ENCODE results near the gene PARP3. TPM values are rescaled to one million over a fixed set of nuclear protein-coding genes. Genes with fewer than 3 reads are reported as not detected.
A peak's percentile ranks its signal among the peaks of the same experiment; 100 is the strongest.

The PARP3 gene
- total RNA-seq, 1 donor from 2014 or later, result 13.4 TPM

- H3K9me3 Mint-ChIP-seq, result no peaks in the 10 kb centered on the region
- H3K27me3 Mint-ChIP-seq (ENCODE audit: insufficient read depth), result no peaks in the 10 kb centered on the region
- intact Hi-C loops (cut with micrococcal nuclease), result no loop called here
- no peak for DNase-seq (ENCODE audit: low spot score)
- peak overlapping the region; percentile 83 for H3K4me3 Mint-ChIP-seq
- H3K4me1 Mint-ChIP-seq (ENCODE audit: low read depth), result peaks cover 12% of the 10 kb centered on the region
- peaks cover 7% of the 10 kb centered on the region for H3K36me3 Mint-ChIP-seq (ENCODE audit: low read depth)
- H3K27ac Mint-ChIP-seq, result peak overlapping the region; percentile 52
Observed at GRCh38 chr3:51968883-51969678, 26.9 kb downstream of the PARP3 start.

- Mint-ChIP-seq H3K27ac (no peak overlapping the region), H3K9me3 (no peaks in the 10 kb centered on the region), H3K4me3 (no peak overlapping the region), H3K36me3 (ENCODE audit: low read depth) (peaks cover 7% of the 10 kb centered on the region), H3K4me1 (ENCODE audit: low read depth) (peaks cover 15% of the 10 kb centered on the region), H3K27me3 (ENCODE audit: insufficient read depth) (no peaks in the 10 kb centered on the region)
- intact Hi-C loops (cut with micrococcal nuclease), result loop anchor here (10.0 kb wide), 2 partner anchors 565 to 575 kb away; partner anchors contain the start of genes NT5DC2, RBM15B and UQCC5
- DNase-seq (ENCODE audit: low spot score), result no peak
Observed at GRCh38 chr3:51969841-51970240, 27.7 kb downstream of the PARP3 start.

- Mint-ChIP-seq H3K27ac (no peak overlapping the region), H3K9me3 (no peaks in the 10 kb centered on the region), H3K36me3 (ENCODE audit: low read depth) (peaks cover 7% of the 10 kb centered on the region), H3K4me3 (no peak overlapping the region), H3K27me3 (ENCODE audit: insufficient read depth) (no peaks in the 10 kb centered on the region), H3K4me1 (ENCODE audit: low read depth) (peaks cover 22% of the 10 kb centered on the region)
- intact Hi-C loops (cut with micrococcal nuclease), result loop anchor here (10.0 kb wide), 2 partner anchors 564 to 576 kb away; partner anchors contain the start of genes NT5DC2, RBM15B and UQCC5
- no peak for DNase-seq (ENCODE audit: low spot score)
Observed at GRCh38 chr3:51970606-51971300, 28.6 kb downstream of the PARP3 start.

- no peak overlapping the region for H3K27ac Mint-ChIP-seq
- peak overlapping the region; percentile 26 for H3K4me3 Mint-ChIP-seq
- DNase-seq (ENCODE audit: low spot score), result no peak
- intact Hi-C loops (cut with micrococcal nuclease), result loop anchor here (10.0 kb wide), 2 partner anchors 563 to 577 kb away; partner anchors contain the start of genes NT5DC2, RBM15B and UQCC5
- peaks cover 22% of the 10 kb centered on the region for H3K4me1 Mint-ChIP-seq (ENCODE audit: low read depth)
- H3K36me3 Mint-ChIP-seq (ENCODE audit: low read depth), result peaks cover 7% of the 10 kb centered on the region
- no peaks in the 10 kb centered on the region for H3K27me3 Mint-ChIP-seq (ENCODE audit: insufficient read depth)
- no peaks in the 10 kb centered on the region for H3K9me3 Mint-ChIP-seq
Observed at GRCh38 chr3:51971350-51971749, 29.2 kb downstream of the PARP3 start.

- Mint-ChIP-seq H3K27me3 (ENCODE audit: insufficient read depth) (no peaks in the 10 kb centered on the region), H3K4me1 (ENCODE audit: low read depth) (peaks cover 24% of the 10 kb centered on the region), H3K4me3 (peak overlapping the region; percentile 87), H3K36me3 (ENCODE audit: low read depth) (peaks cover 2% of the 10 kb centered on the region), H3K27ac (peak overlapping the region; percentile 90), H3K9me3 (no peaks in the 10 kb centered on the region)
- no peak for DNase-seq (ENCODE audit: low spot score)
- intact Hi-C loops (cut with micrococcal nuclease), result loop anchor here (1.0 to 10.0 kb wide), 5 partner anchors 21 to 580 kb away; partner anchors contain the start of genes DUSP7, NT5DC2, PARP3 and RBM15B
Observed at GRCh38 chr3:51974277-51974962, 32.3 kb downstream of the PARP3 start.

- no peaks in the 10 kb centered on the region for H3K27me3 Mint-ChIP-seq (ENCODE audit: insufficient read depth)
- H3K9me3 Mint-ChIP-seq, result no peaks in the 10 kb centered on the region
- peak within 1 kb of the TSS; percentile 90 for H3K27ac Mint-ChIP-seq
- peak within 1 kb of the TSS; percentile 87 for H3K4me3 Mint-ChIP-seq
- H3K4me1 Mint-ChIP-seq (ENCODE audit: low read depth), result peaks cover 24% of the 10 kb centered on the region
- intact Hi-C loops (cut with micrococcal nuclease), result loop anchor here (1.0 to 10.0 kb wide), 6 partner anchors 8 to 580 kb away; partner anchors contain the start of genes ACY1, DUSP7, NT5DC2 and PARP3
- peak; percentile 72 for DNase-seq (ENCODE audit: low spot score)
- peaks cover 2% of the 10 kb centered on the region for H3K36me3 Mint-ChIP-seq (ENCODE audit: low read depth)
Observed at GRCh38 chr3:51974963-51975851, 33.0 kb downstream of the PARP3 start, which contains the start of gene ABHD14A. Gene ABHD14A, plus strand, starts transcription at chr3:51975064. Its CDS starts 72 bp downstream, at chr3:51975136.

- Mint-ChIP-seq H3K4me1 (ENCODE audit: low read depth) (peaks cover 26% of the 10 kb centered on the region), H3K27ac (no peak overlapping the region), H3K27me3 (ENCODE audit: insufficient read depth) (no peaks in the 10 kb centered on the region), H3K36me3 (ENCODE audit: low read depth) (no peaks in the 10 kb centered on the region), H3K4me3 (peak overlapping the region; percentile 87), H3K9me3 (no peaks in the 10 kb centered on the region)
- intact Hi-C loops (cut with micrococcal nuclease), result loop anchor here (1.0 to 10.0 kb wide), 4 partner anchors 7 to 581 kb away; partner anchors contain the start of genes ACY1, DUSP7, NT5DC2 and RBM15B
- DNase-seq (ENCODE audit: low spot score), result no peak
Observed at GRCh38 chr3:51975852-51976549, 33.8 kb downstream of the PARP3 start.

GRCh38 chr3:51977446-51978142, 35.4 kb downstream of the PARP3 start:
- peaks cover 36% of the 10 kb centered on the region for H3K4me1 Mint-ChIP-seq (ENCODE audit: low read depth)
- no peaks in the 10 kb centered on the region for H3K27me3 Mint-ChIP-seq (ENCODE audit: insufficient read depth)
- DNase-seq (ENCODE audit: low spot score), result no peak
- intact Hi-C loops (cut with micrococcal nuclease), result loop anchor here (10.0 kb wide), 2 partner anchors 557 to 583 kb away; partner anchors contain the start of genes NT5DC2, RBM15B and UQCC5
- H3K4me3 Mint-ChIP-seq, result peak overlapping the region; percentile 43
- H3K9me3 Mint-ChIP-seq, result no peaks in the 10 kb centered on the region
- peak overlapping the region; percentile 3 for H3K27ac Mint-ChIP-seq
- H3K36me3 Mint-ChIP-seq (ENCODE audit: low read depth), result peaks cover 6% of the 10 kb centered on the region

- Mint-ChIP-seq H3K4me1 (ENCODE audit: low read depth) (peaks cover 39% of the 10 kb centered on the region), H3K27me3 (ENCODE audit: insufficient read depth) (no peaks in the 10 kb centered on the region), H3K9me3 (no peaks in the 10 kb centered on the region), H3K27ac (no peak overlapping the region), H3K36me3 (ENCODE audit: low read depth) (peaks cover 6% of the 10 kb centered on the region), H3K4me3 (no peak overlapping the region)
- intact Hi-C loops (cut with micrococcal nuclease), result loop anchor here (10.0 kb wide), 2 partner anchors 557 to 583 kb away; partner anchors contain the start of genes NT5DC2, RBM15B and UQCC5
- DNase-seq (ENCODE audit: low spot score), result no peak
Observed at GRCh38 chr3:51978143-51978502, 36.0 kb downstream of the PARP3 start.

- intact Hi-C loops (cut with micrococcal nuclease), result loop anchor here (5.0 to 10.0 kb wide), 2 partner anchors 307 to 705 kb away; partner anchors contain the start of genes GLYCTK, GNL3 and PBRM1
- no peak for DNase-seq (ENCODE audit: low spot score)
- Mint-ChIP-seq H3K9me3 (no peaks in the 10 kb centered on the region), H3K4me1 (ENCODE audit: low read depth) (peaks cover 42% of the 10 kb centered on the region), H3K36me3 (ENCODE audit: low read depth) (peaks cover 6% of the 10 kb centered on the region), H3K27ac (no peak overlapping the region), H3K4me3 (no peak overlapping the region), H3K27me3 (ENCODE audit: insufficient read depth) (no peaks in the 10 kb centered on the region)
Observed at GRCh38 chr3:51980253-51980652, 38.1 kb downstream of the PARP3 start.
